ENCODE measurements around the gene NTRK3. TPM values are rescaled to one million over a fixed set of nuclear protein-coding genes. Genes with fewer than 3 reads are reported as not detected.
A peak's percentile ranks its signal among the peaks of the same experiment; 100 is the strongest.

NTRK3 gene
- total RNA-seq, 6 donors from 2014 or later, result 1.4 to 11.5 (median 2.4) TPM

DNA sequence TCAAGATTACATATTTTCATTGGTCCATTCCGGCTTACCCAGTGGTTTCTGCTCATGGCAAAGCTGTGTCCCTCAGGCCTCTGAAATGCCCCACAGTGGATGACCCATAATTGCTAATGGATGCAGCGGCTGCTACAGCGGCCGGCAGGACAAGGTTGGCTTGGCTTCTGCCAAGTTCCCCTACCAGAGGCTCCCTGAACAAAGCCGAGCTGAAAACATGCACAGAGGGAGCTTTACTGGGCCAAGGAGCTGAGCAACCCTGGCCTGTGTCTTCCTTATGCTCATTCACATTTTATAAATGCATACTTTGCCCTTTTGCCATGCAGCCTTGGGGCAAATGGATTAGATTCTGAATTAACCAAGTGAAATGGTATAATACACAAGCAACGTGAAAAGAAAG, 150.5 kb downstream of the NTRK3 start:
- no peak overlapping the region for H3K27ac ChIP-seq
- H3K27me3 ChIP-seq, result no peaks in the 10 kb centered on the region
- H3K9me3 ChIP-seq, result no peaks in the 10 kb centered on the region
- DNase-seq (no peak), ATAC-seq (ENCODE audit: low FRiP score in 2 of 2) (no peak)
- no peaks in the 10 kb centered on the region for H3K36me3 ChIP-seq
- no peaks in the 10 kb centered on the region for H3K4me1 ChIP-seq
- H3K4me3 ChIP-seq, result no peak overlapping the region
- TF ChIP-seq POLR2AphosphoS5 (IDR thresholded peaks at IDR 0.05) (no peak), POLR2A (IDR thresholded peaks at IDR 0.05) (no peak), EP300 (IDR thresholded peaks at IDR 0.05) (no peak)
- 69 to 78% methylated on average over 5 to 6 of the region's 6 CpGs for WGBS, 2 donors

GRCh38 chr15:88104357-88104756, 152.2 kb downstream of the NTRK3 start:
- no peaks in the 10 kb centered on the region for H3K36me3 ChIP-seq
- H3K4me1 ChIP-seq, result no peaks in the 10 kb centered on the region
- H3K9me3 ChIP-seq, result no peaks in the 10 kb centered on the region
- no peaks in the 10 kb centered on the region for H3K27me3 ChIP-seq
- 44 to 50% methylated on average over 3 of the region's 3 CpGs for WGBS, 2 donors
- no peak for TF ChIP-seq POLR2A (IDR thresholded peaks at IDR 0.05)
- no peak for TF ChIP-seq CTCF (IDR thresholded peaks at IDR 0.05)
- no peak for TF ChIP-seq EP300 (IDR thresholded peaks at IDR 0.05)
- TF ChIP-seq POLR2AphosphoS5 (IDR thresholded peaks at IDR 0.05), result no peak
- DNase-seq, result no peak
- no peak for ATAC-seq (ENCODE audit: low FRiP score in 2 of 2)
- H3K27ac ChIP-seq, result no peak overlapping the region
- no peak overlapping the region for H3K4me3 ChIP-seq

DNA sequence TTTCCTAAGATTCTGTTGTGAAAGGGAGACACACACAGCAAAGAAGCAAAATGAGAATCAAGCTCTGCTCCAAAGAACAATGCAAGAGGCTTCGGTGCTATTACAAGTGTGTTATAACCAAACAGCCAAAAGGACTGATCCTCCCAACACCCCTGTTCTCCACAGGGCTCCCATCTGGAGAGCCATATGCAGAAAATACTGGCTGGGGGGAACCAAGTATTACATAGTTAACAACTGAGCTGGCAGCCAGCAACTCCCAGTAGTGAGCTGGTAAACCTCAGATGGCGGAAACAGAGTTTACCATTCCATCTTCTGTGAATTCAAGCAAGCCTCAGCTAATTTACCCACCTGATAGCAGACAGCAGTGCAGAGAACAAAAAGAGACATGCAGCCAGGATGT, 156.4 kb downstream of the NTRK3 start:
- Histone ChIP-seq H3K27ac (no peak overlapping the region), H3K4me3 (no peak overlapping the region), H3K36me3 (no peaks in the 10 kb centered on the region), H3K27me3 (no peaks in the 10 kb centered on the region), H3K9me3 (no peaks in the 10 kb centered on the region), H3K4me1 (no peaks in the 10 kb centered on the region)
- no peak for DNase-seq
- TF ChIP-seq CTCF (IDR thresholded peaks at IDR 0.05) (no peak), POLR2AphosphoS5 (IDR thresholded peaks at IDR 0.05) (no peak), EP300 (IDR thresholded peaks at IDR 0.05) (no peak), POLR2A (IDR thresholded peaks at IDR 0.05) (no peak)
- WGBS, 2 donors, result 83 to 88% methylated on average over 2 of the region's 2 CpGs
- no peak for ATAC-seq (ENCODE audit: low FRiP score in 2 of 2)

- H3K9me3 ChIP-seq, result no peaks in the 10 kb centered on the region
- no peaks in the 10 kb centered on the region for H3K36me3 ChIP-seq
- no peaks in the 10 kb centered on the region for H3K27me3 ChIP-seq
- H3K4me3 ChIP-seq, result no peak overlapping the region
- WGBS, 2 donors, result 67 to 75% methylated on average over 10 of the region's 10 CpGs
- TF ChIP-seq POLR2AphosphoS5 (IDR thresholded peaks at IDR 0.05) (no peak), POLR2A (IDR thresholded peaks at IDR 0.05) (no peak)
- no peaks in the 10 kb centered on the region for H3K4me1 ChIP-seq
- ATAC-seq (ENCODE audit: low FRiP score in 2 of 2) (no peak), DNase-seq (no peak)
- H3K27ac ChIP-seq, result no peak overlapping the region
Measured at GRCh38 chr15:88098361-88098760, 158.2 kb downstream of the NTRK3 start.

- H3K9me3 ChIP-seq, result no peaks in the 10 kb centered on the region
- no peak overlapping the region for H3K27ac ChIP-seq
- H3K36me3 ChIP-seq, result no peaks in the 10 kb centered on the region
- whole genome bisulfite sequencing, 2 donors, result 70 to 73% methylated on average over 2 to 3 of the region's 3 CpGs
- DNase-seq (no peak), ATAC-seq (ENCODE audit: low FRiP score in 2 of 2) (no peak)
- H3K27me3 ChIP-seq, result no peaks in the 10 kb centered on the region
- no peak for TF ChIP-seq EP300 (IDR thresholded peaks at IDR 0.05)
- no peak for TF ChIP-seq POLR2AphosphoS5 (IDR thresholded peaks at IDR 0.05)
- no peak for TF ChIP-seq POLR2A (IDR thresholded peaks at IDR 0.05)
- peaks cover 0 to 7% (median 2%) of the 10 kb centered on the region in 4 donors for H3K4me1 ChIP-seq
- H3K4me3 ChIP-seq, result no peak overlapping the region
Measured at GRCh38 chr15:88091444-88092016, 165.0 kb downstream of the NTRK3 start.

- ATAC-seq (ENCODE audit: low FRiP score in 2 of 2) (peak in 1 of 2 donors; percentile 18), DNase-seq (no peak)
- Histone ChIP-seq H3K27me3 (no peaks in the 10 kb centered on the region), H3K9me3 (no peaks in the 10 kb centered on the region), H3K36me3 (no peaks in the 10 kb centered on the region), H3K4me1 (peaks cover 0 to 7% (median 2%) of the 10 kb centered on the region in 4 donors), H3K27ac (no peak overlapping the region), H3K4me3 (no peak overlapping the region)
- TF ChIP-seq POLR2AphosphoS5 (IDR thresholded peaks at IDR 0.05) (peak in 1 of 2 donors; percentile 27), CTCF (IDR thresholded peaks at IDR 0.05) (no peak)
- 33 to 42% methylated on average over 6 of the region's 6 CpGs for WGBS, 2 donors
Measured at GRCh38 chr15:88090481-88091011, 166.0 kb downstream of the NTRK3 start.

All from upper lobe of left lung (tissue), 6 donors.